ENCODE results near the gene IPCEF1. TPM values are rescaled to one million over a fixed set of nuclear protein-coding genes. Genes with fewer than 3 reads are reported as not detected.
A peak's percentile ranks its signal among the peaks of the same experiment; 100 is the strongest.

The IPCEF1 gene
- total RNA-seq, 1 donor: 0.54 TPM

- no peak for TF ChIP-seq CTCF (IDR thresholded peaks at IDR 0.05; ENCODE audit: insufficient read depth, low read length)
- H3K4me3 ChIP-seq (ENCODE audit: low read depth, low read length): no peak overlapping the region
- DNase-seq (ENCODE audit: low read depth): peak; percentile 37
Observed at GRCh38 chr6:154350293-154350692, 6.3 kb downstream of the IPCEF1 start.

DNA sequence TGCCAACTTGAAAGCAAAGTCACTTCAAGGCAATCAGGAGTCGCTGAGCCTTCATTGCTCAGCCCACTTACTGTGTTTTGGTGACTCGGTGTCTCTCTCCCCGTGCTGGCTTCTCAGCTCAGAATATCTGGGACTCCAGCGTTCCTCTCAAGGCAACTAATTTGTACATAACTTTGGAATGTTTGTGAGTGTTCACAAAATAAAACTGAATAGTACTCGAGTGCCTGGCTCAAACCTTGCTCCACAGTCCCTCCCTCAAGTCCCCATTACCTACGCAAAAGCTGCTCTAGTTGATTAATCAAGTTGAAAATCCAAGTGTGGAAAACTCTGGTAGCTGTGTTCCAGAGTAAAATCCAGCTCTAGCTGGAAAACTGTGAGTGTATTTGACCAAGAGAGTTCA, 8.6 kb downstream of the IPCEF1 start:
- DNase-seq (ENCODE audit: low read depth): no peak
- no peak overlapping the region for H3K4me3 ChIP-seq (ENCODE audit: low read depth, low read length)
- TF ChIP-seq CTCF (IDR thresholded peaks at IDR 0.05; ENCODE audit: insufficient read depth, low read length): no peak

- no peak for TF ChIP-seq CTCF (IDR thresholded peaks at IDR 0.05; ENCODE audit: insufficient read depth, low read length)
- H3K4me3 ChIP-seq (ENCODE audit: low read depth, low read length): no peak overlapping the region
- DNase-seq (ENCODE audit: low read depth): no peak
Observed at GRCh38 chr6:154345811-154346210, 10.8 kb downstream of the IPCEF1 start.

DNA sequence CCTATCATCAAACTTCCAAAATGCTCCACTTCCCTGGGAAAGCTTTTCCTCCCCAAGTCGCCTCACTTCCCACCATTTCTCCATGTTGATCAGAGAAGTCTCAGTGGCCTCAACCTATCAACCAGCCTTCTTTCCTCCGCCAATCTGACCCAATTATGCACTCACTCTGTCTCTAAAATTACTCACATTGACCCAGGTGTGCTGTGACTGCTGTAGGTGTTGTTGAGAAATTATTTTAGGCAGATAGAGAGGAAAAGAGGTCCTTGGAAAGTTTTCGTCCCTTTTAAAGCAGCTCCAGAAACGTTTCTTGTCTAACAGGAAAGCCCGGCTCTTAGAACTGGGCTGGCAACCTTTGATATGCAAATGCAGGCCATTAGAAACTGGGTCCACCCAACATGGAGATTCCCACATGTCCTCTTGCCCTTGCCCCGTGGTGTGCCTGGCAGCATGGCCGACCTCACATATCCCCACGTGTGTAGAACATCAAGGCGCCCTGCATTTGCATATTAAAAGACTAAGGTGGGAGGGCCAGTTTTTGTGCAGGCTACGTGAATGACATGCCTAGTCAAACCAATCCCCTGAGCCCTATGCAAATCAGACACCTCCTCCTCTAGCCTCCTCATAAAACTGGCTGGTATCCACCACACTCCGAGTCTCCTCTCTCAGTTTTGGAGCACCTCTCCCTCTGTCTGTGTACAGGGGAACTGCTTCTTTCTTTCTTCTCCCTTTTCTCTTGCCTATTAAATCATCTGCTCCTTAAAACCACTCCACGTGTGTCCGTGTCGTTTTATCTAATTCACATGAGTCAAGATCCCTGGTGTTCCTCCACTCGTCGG, 12.9 kb downstream of the IPCEF1 start:
- TF ChIP-seq CTCF (IDR thresholded peaks at IDR 0.05; ENCODE audit: insufficient read depth, low read length): peak; percentile 48

DNA sequence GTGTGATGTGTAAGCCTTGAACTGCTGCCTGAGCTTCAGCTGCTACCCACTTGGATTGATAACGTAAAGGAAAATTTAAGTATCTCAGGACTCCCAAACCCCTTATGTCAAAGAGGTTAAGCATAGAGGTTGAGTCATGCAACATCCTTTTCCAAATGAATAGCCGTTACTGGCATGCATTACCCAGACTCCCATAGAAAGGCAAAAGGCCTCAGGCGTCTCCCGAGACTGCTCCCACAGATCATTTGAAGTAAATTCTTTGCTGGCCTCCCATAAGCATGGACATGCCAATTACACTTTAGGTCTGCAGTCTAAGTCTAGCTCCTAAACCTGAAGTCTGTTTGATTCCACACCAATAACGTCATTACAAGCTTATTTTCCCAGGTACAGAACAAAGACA, 14.7 kb downstream of the IPCEF1 start:
- no peak overlapping the region for H3K4me3 ChIP-seq (ENCODE audit: low read depth, low read length)
- TF ChIP-seq CTCF (IDR thresholded peaks at IDR 0.05; ENCODE audit: insufficient read depth, low read length): no peak
- DNase-seq (ENCODE audit: low read depth): no peak

More for the DNA sequence above, 12.9 kb downstream of the IPCEF1 start:
- no peak overlapping the region for H3K4me3 ChIP-seq (ENCODE audit: low read depth, low read length)
- DNase-seq (ENCODE audit: low read depth): peak; percentile 36

DNA sequence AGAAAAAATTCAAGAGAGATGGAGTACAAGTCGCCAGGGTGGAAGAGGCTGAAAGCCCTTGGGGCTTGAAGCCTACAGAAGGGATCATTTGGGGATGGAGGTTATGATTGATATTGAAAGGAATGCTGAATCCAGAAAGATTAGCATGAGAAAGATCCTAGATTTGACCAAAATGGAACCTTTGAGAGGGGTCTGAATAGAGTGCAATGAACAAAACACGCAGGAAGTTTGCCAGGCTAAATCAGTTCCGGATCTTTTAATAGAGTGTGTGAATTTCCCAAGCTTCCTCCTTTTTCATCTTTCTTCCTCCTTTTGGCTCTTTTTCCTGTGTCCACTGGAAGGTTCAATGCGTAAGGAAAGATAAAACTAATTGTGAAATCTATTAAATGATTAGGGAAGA, 15.3 kb downstream of the IPCEF1 start:
- no peak overlapping the region for H3K4me3 ChIP-seq (ENCODE audit: low read depth, low read length)
- DNase-seq (ENCODE audit: low read depth): no peak
- no peak for TF ChIP-seq CTCF (IDR thresholded peaks at IDR 0.05; ENCODE audit: insufficient read depth, low read length)

Measured in fibroblast of the aortic adventitia (primary cell).